ENCODE measurements around the gene LDLRAD3. TPM values are rescaled to one million over a fixed set of nuclear protein-coding genes. Genes with fewer than 3 reads are reported as not detected.

LDLRAD3 gene
- total RNA-seq, 4 donors from 2014 or later = 39.7 to 50.9 (median 46.0) TPM

DNA sequence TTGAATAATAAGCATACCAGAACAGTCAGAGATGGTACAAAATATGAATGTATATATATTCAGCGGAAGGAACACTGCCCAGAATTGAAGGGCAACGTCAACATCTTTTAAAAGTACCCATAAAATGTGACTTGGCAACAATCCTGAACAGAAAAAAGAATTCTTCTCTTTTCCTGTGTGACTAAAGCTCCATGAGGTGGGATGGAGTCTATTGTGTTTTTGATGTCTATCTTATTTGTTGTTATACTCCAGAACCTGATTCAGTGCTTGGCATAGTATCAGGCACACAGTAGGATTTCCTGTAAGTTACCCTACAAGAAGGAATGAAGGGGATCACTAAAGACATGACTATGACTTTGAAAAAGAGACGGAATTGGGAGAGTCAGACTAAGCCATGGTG lies 10.3 kb downstream of the LDLRAD3 start:
- no peak for DNase-seq (ENCODE audit: low spot score in 2 of 2)
- WGBS = 80% methylated on average over 3 of the region's 3 CpGs
- TF ChIP-seq POLR2A (IDR thresholded peaks at IDR 0.05) (no peak), EP300 (IDR thresholded peaks at IDR 0.05) (no peak), POLR2AphosphoS5 (IDR thresholded peaks at IDR 0.05) (no peak)
- TF ChIP-seq, protein P1, sequence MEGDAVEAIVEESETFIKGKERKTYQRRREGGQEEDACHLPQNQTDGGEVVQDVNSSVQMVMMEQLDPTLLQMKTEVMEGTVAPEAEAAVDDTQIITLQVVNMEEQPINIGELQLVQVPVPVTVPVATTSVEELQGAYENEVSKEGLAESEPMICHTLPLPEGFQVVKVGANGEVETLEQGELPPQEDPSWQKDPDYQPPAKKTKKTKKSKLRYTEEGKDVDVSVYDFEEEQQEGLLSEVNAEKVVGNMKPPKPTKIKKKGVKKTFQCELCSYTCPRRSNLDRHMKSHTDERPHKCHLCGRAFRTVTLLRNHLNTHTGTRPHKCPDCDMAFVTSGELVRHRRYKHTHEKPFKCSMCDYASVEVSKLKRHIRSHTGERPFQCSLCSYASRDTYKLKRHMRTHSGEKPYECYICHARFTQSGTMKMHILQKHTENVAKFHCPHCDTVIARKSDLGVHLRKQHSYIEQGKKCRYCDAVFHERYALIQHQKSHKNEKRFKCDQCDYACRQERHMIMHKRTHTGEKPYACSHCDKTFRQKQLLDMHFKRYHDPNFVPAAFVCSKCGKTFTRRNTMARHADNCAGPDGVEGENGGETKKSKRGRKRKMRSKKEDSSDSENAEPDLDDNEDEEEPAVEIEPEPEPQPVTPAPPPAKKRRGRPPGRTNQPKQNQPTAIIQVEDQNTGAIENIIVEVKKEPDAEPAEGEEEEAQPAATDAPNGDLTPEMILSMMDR (IDR thresholded peaks at IDR 0.05) = no peak
- no peaks in the 10 kb centered on the region for H3K27me3 ChIP-seq
- H3K4me1 ChIP-seq = peaks cover 14% of the 10 kb centered on the region
- H3K4me3 ChIP-seq = no peak overlapping the region
- no peak overlapping the region for H3K27ac ChIP-seq
- H3K9me3 ChIP-seq = no peaks in the 10 kb centered on the region
- no peaks in the 10 kb centered on the region for H3K36me3 ChIP-seq

DNA sequence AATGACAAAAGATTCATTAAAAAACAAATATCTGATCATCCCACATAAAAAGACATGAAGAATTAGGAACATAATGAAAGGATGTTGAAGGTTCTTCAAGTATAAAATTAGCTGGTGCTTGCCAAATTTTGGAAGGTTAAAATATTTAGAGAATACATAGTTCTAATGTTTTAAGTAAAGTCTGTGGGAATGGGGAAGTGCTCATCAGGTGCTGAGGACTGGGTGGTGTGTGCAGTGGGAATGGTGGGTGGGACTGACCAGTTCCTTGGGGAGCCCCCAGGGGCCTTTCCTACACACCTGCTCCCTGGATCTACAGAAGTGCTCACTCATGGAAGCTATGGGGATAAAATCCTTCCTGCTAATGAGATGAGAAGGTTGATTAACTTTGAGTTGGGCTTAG lies 11.8 kb downstream of the LDLRAD3 start:
- no peaks in the 10 kb centered on the region for H3K9me3 ChIP-seq
- no peaks in the 10 kb centered on the region for H3K27me3 ChIP-seq
- TF ChIP-seq POLR2A (IDR thresholded peaks at IDR 0.05) (no peak), POLR2AphosphoS5 (IDR thresholded peaks at IDR 0.05) (no peak), EP300 (IDR thresholded peaks at IDR 0.05) (no peak)
- TF ChIP-seq, protein P1 (IDR thresholded peaks at IDR 0.05) = no peak
- no peak overlapping the region for H3K4me3 ChIP-seq
- peaks cover 10% of the 10 kb centered on the region for H3K4me1 ChIP-seq
- no peaks in the 10 kb centered on the region for H3K36me3 ChIP-seq
- no peak overlapping the region for H3K27ac ChIP-seq
- DNase-seq (ENCODE audit: low spot score in 2 of 2) = no peak

DNA sequence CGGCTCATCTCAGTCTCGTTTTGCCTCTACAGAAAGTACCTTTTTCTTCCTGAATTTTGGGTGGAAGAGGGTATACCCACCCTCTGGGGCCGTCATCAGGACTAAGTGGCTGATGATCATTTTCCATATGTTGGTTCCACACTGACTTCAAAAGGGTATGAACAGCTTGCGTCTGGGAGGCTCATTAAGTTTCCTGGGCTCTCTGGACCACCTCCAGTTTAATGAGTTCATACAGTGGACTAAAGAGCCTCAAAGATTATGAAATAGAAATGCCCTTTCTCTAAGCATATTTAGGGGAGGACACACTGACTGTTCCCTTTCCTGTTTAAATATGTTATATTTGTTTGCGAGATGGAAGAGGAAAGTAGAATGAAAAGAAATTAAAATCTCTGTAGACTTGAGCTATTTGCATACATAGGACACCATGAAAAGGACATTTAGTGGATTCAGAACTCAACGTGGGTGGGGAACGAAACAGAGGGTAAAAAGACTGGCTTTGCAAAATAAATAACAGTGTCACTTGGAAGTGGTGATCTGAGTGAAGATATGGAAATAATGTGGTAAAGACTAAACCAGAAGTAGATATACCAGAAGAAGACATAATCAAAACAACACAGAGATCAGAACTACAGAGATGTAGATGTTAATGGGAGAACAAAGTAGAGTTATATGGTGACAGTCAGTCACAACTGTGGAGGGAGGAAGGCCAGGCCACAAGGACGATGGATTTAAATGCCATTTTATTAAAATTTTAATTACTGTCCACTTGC lies 18.7 kb downstream of the LDLRAD3 start:
- no peak for DNase-seq (ENCODE audit: low spot score in 2 of 2)
- TF ChIP-seq EP300 (IDR thresholded peaks at IDR 0.05) (no peak), POLR2AphosphoS5 (IDR thresholded peaks at IDR 0.05) (no peak), POLR2A (IDR thresholded peaks at IDR 0.05) (no peak)
- TF ChIP-seq, protein P1 (IDR thresholded peaks at IDR 0.05) = no peak
- Histone ChIP-seq H3K27me3 (no peaks in the 10 kb centered on the region), H3K36me3 (no peaks in the 10 kb centered on the region), H3K9me3 (no peaks in the 10 kb centered on the region), H3K4me3 (no peak overlapping the region), H3K4me1 (peaks cover 4% of the 10 kb centered on the region), H3K27ac (no peak overlapping the region)
- 79% methylated on average over 8 of the region's 8 CpGs for WGBS

DNA sequence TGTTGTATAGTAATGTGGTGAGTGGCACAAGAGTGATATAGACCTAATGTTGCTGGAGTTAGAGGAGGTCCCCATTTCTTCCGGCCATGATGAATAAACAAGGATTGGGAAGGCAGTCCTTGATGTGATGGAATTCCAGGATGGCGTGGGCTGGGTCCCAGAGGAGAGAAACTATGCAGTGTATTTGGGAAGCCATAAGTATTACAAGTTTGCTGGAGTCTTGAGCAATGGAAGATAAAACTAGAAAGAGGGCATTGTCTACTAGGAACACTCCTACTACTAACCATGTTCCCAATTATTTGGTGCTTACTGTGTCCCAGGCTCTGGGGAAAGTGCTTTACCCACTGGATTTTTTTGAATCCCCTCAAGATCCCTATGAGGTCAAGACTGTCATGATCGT lies 20.0 kb downstream of the LDLRAD3 start:
- H3K27ac ChIP-seq = no peak overlapping the region
- H3K9me3 ChIP-seq = no peaks in the 10 kb centered on the region
- 82% methylated on average over 3 of the region's 3 CpGs for WGBS
- no peaks in the 10 kb centered on the region for H3K27me3 ChIP-seq
- no peak overlapping the region for H3K4me3 ChIP-seq
- DNase-seq (ENCODE audit: low spot score in 2 of 2) = no peak
- no peaks in the 10 kb centered on the region for H3K36me3 ChIP-seq
- H3K4me1 ChIP-seq = peaks cover 4% of the 10 kb centered on the region
- TF ChIP-seq POLR2A (IDR thresholded peaks at IDR 0.05) (no peak), EP300 (IDR thresholded peaks at IDR 0.05) (no peak), POLR2AphosphoS5 (IDR thresholded peaks at IDR 0.05) (no peak)
- TF ChIP-seq, protein P1 (IDR thresholded peaks at IDR 0.05) = no peak

DNA sequence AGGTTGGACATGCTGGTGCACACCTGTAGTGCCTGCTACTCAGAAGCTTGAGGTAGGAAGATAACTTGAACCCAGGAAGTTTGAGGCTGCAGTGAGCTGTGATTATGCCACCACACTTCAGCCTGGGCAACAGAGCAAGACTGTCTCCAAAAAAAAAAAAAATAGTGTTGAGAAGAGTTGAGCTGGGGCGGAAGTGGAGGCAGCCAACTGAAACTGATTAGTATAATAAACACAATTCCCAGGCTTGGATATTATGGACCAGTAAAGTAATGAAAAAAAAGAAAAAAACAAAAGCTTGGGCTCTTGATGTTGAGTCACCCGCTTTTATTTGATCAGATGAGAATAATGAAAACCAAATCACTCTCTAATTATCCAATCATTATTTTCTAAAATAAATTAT lies 21.0 kb downstream of the LDLRAD3 start:
- DNase-seq (ENCODE audit: low spot score in 2 of 2) = no peak
- Histone ChIP-seq H3K27me3 (no peaks in the 10 kb centered on the region), H3K36me3 (no peaks in the 10 kb centered on the region), H3K4me3 (no peak overlapping the region), H3K9me3 (no peaks in the 10 kb centered on the region), H3K4me1 (peaks cover 10% of the 10 kb centered on the region), H3K27ac (no peak overlapping the region)
- 64% methylated on average over 2 of the region's 2 CpGs for WGBS
- TF ChIP-seq POLR2A (IDR thresholded peaks at IDR 0.05) = no peak
- TF ChIP-seq POLR2AphosphoS5 (IDR thresholded peaks at IDR 0.05) = no peak
- TF ChIP-seq EP300 (IDR thresholded peaks at IDR 0.05) = no peak

Data from suprapubic skin (tissue), 4 donors.